ENCODE results near the gene MIX23.

GRCh38 chr3:122365073-122365472 is 18.0 kb downstream of the MIX23 start:
- TF ChIP-seq POLR2A (IDR thresholded peaks at IDR 0.05; ENCODE audit: extremely low read depth, insufficient read length) = no peak
- no peak for TF ChIP-seq CTCF (IDR thresholded peaks at IDR 0.05; ENCODE audit: low read depth, low read length)
- TF ChIP-seq MAX (IDR thresholded peaks at IDR 0.05; ENCODE audit: low read depth, low read length) = no peak
- TF ChIP-seq MYC (IDR thresholded peaks at IDR 0.05; ENCODE audit: low read depth, low read length) = no peak

Data from NB4 (cell line).